Right lobe of liver (tissue), 6 donors: ENCODE results near the gene GPX7. TPM values are rescaled to one million over a fixed set of nuclear protein-coding genes. Genes with fewer than 3 reads are reported as not detected.

Experiments
- ATAC-seq, 4 donors: fragments of 200-7000 bp; cut with Tn5 transposase; one replicate each; pipeline ENCODE4 v1.9.1; 2020; ENCODE audit warnings: mild to moderate bottlenecking in 4 of 4, moderate library complexity in 4 of 4
- DNase-seq, 3 donors: peaks; one replicate each; pipeline ENCODE4 v3.0.0-alpha.2; 2020
- H3K27ac ChIP-seq, 3 donors: fragments of 200-600 bp; one replicate each; pipeline ENCODE4 v1.8.0; 2022
- H3K27me3 ChIP-seq, 2 donors: fragments of 200-600 bp; one replicate each; pipeline ENCODE4 v1.8.0; 2022
- H3K36me3 ChIP-seq, 4 donors: fragments of 200-600 bp; sonication (generic) in 1 of 4; one replicate each; pipeline versions ENCODE4 v1.5.1 to v1.8.0; 2017 to 2022; ENCODE audit warnings: control low read depth in 1 of 4
- H3K4me1 ChIP-seq, 4 donors: fragments of 200-600 bp; sonication (generic) in 1 of 4; one replicate each; pipeline versions ENCODE4 v1.5.1 to v1.8.0; 2017 to 2022; ENCODE audit warnings: control low read depth in 1 of 4
- H3K4me3 ChIP-seq, 3 donors: fragments of 200-600 bp; one replicate each; pipeline ENCODE4 v1.8.0; 2022
- H3K9me3 ChIP-seq, 4 donors: fragments of 200-600 bp; sonication (generic) in 1 of 4; one replicate each; pipeline versions ENCODE4 v1.5.1 to v1.8.0; 2017 to 2022; ENCODE audit warnings: control low read depth in 1 of 4
- POLR2A ChIP-seq: fragments of 450-650 bp; IDR thresholded peaks from one replicate; pipeline ENCODE4 v1.6.1; 2017; ENCODE audit warnings: antibody characterized with exemption, mild to moderate bottlenecking
- WGBS: methylation state at CpG from one replicate; pipeline ENCODE4 v1.1.6; 2018; ENCODE audit warnings: low coverage, low lambda C conversion rate; ENCODE audit not compliant: insufficient coverage; ENCODE audit errors: missing lambda C conversion rate; 5-methylcytosine and 5-hydroxymethylcytosine counted together
- intact Hi-C, 2 donors: fragments of 100-400 bp; cut with DNase I; formaldehyde crosslinking; loops; one replicate each; pipeline versions ENCODE4 v1.11.2 to v1.14.1; 2022
- total RNA-seq, 6 experiments: library from RNA; depleted of rRNA in 2 of 6; stranded (reverse); fragments of >200 nt in 2 of 6; fragmentation: NEBNext Ultra II Directional in 3 of 6; extraction: Animal tissue kit (Norgen Biotek cat#: 25700) in 3 of 6; gene quantifications; one replicate each; pipeline versions ENCODE4 v1.1.0 to v1.2.4, GENCODE V29; 2016 to 2023
- TF ChIP-seq, protein P1 (sequence below), 4 donors: fragments of 200-600 bp in 3 of 4; fragments of 450-650 bp in 1 of 4; IDR thresholded peaks; one replicate each; pipeline versions ENCODE4 v1.5.1 to v1.8.0; 2016 to 2022; ENCODE audit warnings: antibody characterized with exemption in 4 of 4, mild to moderate bottlenecking in 2 of 4
- donor health status: DM: no; HTN: yes; CAD: no.
- donor health status: DM: no; HTN: no; CAD: no.
- donor health status: DM: no; HTN: no; CAD: no.
- donor health status: DM: no; HTN: yes; CAD: no.
- donor health status: DM: no; HTN: yes; CAD: no.

Gene GPX7
- total RNA-seq, 6 experiments from 2014 or later: 1.6 to 4.3 (median 2.7) TPM

DNA sequence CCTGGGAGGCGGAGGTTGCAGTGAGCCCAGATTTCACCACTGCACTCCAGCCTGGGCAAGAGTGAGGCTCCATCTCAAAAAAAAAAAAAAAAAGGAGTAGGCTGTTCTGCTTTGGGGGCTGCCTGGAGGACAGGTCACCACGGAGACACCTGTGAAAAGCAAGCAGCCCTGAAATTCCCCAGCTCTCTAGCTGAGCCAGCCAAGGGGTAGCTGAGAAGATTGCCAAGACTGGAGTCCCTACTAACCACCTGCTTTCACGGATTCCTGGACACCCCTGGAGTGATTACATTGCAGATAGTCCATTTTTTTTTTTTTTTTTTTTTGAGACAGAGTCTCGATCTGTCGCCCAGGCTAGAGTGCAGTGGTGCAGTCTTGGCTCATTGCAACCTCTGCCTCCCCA lies 12.5 kb downstream of the GPX7 start:
- no peaks in the 10 kb centered on the region for H3K27me3 ChIP-seq
- DNase-seq (no peak), ATAC-seq (no peak)
- H3K27ac ChIP-seq: no peak overlapping the region
- peaks cover 0 to 4% (median 0%) of the 10 kb centered on the region in 4 donors for H3K4me1 ChIP-seq
- intact Hi-C loops: no loop called here
- no peaks in the 10 kb centered on the region for H3K9me3 ChIP-seq
- TF ChIP-seq, protein P1, sequence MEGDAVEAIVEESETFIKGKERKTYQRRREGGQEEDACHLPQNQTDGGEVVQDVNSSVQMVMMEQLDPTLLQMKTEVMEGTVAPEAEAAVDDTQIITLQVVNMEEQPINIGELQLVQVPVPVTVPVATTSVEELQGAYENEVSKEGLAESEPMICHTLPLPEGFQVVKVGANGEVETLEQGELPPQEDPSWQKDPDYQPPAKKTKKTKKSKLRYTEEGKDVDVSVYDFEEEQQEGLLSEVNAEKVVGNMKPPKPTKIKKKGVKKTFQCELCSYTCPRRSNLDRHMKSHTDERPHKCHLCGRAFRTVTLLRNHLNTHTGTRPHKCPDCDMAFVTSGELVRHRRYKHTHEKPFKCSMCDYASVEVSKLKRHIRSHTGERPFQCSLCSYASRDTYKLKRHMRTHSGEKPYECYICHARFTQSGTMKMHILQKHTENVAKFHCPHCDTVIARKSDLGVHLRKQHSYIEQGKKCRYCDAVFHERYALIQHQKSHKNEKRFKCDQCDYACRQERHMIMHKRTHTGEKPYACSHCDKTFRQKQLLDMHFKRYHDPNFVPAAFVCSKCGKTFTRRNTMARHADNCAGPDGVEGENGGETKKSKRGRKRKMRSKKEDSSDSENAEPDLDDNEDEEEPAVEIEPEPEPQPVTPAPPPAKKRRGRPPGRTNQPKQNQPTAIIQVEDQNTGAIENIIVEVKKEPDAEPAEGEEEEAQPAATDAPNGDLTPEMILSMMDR (IDR thresholded peaks at IDR 0.05): no peak
- no peak for TF ChIP-seq POLR2A
- no peaks in the 10 kb centered on the region for H3K36me3 ChIP-seq
- no peak overlapping the region for H3K4me3 ChIP-seq
- WGBS: 100% methylated on average over 4 of the region's 5 CpGs

DNA sequence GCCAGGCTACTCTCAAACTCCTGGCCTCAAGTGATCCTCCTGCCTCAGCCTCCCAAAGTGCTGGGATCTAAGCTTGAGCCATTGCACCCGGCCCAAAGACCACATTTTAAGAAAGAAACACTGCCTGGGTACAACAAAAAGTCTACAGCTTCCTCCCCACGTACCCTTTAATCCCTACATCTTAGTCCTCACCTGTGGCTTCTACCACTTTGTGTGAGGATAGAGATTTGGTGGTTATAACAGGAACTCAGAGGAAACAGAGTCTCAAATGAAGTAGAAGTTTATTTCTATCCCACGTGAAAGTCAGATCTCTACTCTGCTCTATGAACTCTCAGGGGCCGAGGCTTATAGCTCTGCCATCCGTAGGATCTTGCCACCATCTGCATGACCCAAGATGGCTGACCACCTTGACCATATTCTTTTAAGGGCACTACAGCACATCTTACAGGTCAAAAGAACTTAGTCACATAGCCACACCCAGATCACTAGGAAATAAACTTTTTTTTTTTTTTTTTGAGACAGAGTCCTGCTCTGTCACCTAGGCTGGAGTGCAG lies 13.4 kb downstream of the GPX7 start:
- DNase-seq: no peak
- no peak for ATAC-seq
- Histone ChIP-seq H3K36me3 (no peaks in the 10 kb centered on the region), H3K27ac (no peak overlapping the region), H3K27me3 (no peaks in the 10 kb centered on the region), H3K4me3 (no peak overlapping the region), H3K4me1 (peaks cover 0 to 4% (median 0%) of the 10 kb centered on the region in 4 donors), H3K9me3 (no peaks in the 10 kb centered on the region)
- 71% methylated on average over 5 of the region's 5 CpGs for WGBS
- intact Hi-C loops: no loop called here
- no peak for TF ChIP-seq POLR2A
- TF ChIP-seq, protein P1 (IDR thresholded peaks at IDR 0.05): no peak

DNA sequence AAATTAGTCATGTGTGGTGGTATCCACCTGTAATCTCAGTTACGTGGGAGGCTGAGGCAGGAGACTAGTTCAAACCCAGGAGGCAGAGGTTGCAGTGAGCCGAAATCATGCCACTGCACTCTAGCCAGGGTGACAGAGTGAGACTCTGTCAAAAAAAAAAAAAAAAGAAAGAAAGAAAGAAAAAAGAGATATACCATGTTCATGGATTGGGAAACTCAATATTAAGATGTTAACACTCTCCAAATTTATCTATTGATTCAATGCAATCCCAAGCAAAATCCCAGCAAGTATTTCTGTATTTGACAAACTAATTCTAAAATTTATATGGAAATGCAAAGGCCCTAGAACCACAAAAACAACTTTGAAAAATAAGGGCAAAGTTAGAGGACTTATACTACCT lies 19.8 kb downstream of the GPX7 start:
- intact Hi-C loops: no loop called here
- Histone ChIP-seq H3K27ac (no peak overlapping the region), H3K27me3 (no peaks in the 10 kb centered on the region), H3K9me3 (no peaks in the 10 kb centered on the region), H3K4me3 (no peak overlapping the region), H3K4me1 (no peaks in the 10 kb centered on the region), H3K36me3 (no peaks in the 10 kb centered on the region)
- DNase-seq (no peak), ATAC-seq (no peak)
- no peak for TF ChIP-seq POLR2A
- TF ChIP-seq, protein P1 (IDR thresholded peaks at IDR 0.05): no peak
- WGBS: 50% methylated on average over 1 of the region's 2 CpGs

DNA sequence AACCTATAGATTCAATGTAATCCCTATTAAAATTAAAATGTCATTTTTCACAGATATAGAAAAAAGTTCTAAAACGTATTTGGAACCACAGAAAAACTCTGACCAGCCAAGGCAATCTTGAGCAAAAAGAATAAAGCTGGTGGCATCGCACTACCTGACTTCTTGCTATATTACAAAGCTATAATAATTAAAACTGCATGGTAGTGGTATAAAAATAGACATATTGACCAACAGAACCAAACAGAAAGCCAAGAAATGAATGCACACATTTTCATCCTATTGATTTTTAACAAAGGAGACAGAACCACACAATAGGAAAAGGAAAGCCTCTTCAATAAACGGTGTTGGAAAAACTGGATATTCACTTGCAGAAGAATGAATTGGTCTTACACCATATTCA lies 21.6 kb downstream of the GPX7 start:
- Histone ChIP-seq H3K9me3 (no peaks in the 10 kb centered on the region), H3K4me1 (no peaks in the 10 kb centered on the region), H3K27ac (no peak overlapping the region), H3K4me3 (no peak overlapping the region), H3K27me3 (no peaks in the 10 kb centered on the region), H3K36me3 (no peaks in the 10 kb centered on the region)
- TF ChIP-seq, protein P1 (IDR thresholded peaks at IDR 0.05): no peak
- TF ChIP-seq POLR2A: no peak
- WGBS: 77% methylated on average over 3 of the region's 3 CpGs
- no peak for ATAC-seq
- intact Hi-C loops: no loop called here
- DNase-seq: no peak

DNA sequence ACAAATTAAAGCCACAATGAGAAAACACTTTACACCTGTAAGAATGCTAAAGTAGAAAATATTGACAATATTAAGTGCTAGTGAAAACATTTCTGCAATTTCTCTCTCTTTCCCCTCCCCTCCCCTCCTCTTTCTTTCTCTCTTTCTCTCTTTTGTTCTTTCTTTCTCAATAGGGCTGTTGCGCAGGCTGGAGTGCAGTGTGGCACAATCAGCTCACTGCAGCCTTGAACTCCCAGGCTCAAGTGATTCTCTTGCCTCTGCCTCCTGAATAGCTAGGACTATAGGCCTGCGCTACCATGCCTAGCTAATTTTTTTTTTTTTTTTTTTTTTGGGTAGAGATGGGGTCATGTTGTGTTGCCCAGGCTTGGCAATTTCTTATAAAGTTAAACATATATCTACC lies 24.9 kb downstream of the GPX7 start:
- intact Hi-C loops: no loop called here
- Histone ChIP-seq H3K9me3 (no peaks in the 10 kb centered on the region), H3K4me1 (no peaks in the 10 kb centered on the region), H3K36me3 (no peaks in the 10 kb centered on the region), H3K27me3 (no peaks in the 10 kb centered on the region), H3K4me3 (no peak overlapping the region), H3K27ac (no peak overlapping the region)
- ATAC-seq (no peak), DNase-seq (no peak)
- TF ChIP-seq POLR2A: no peak
- TF ChIP-seq, protein P1 (IDR thresholded peaks at IDR 0.05): no peak
- 73% methylated on average over 2 of the region's 2 CpGs for WGBS
